22Rv1 (cell line): Measurements from ENCODE around the gene RPS6KC1.

Experiments
- H3K27ac ChIP-seq: fragments of 450-650 bp; 2 replicates; pipeline ENCODE4 v1.5.1; 2017
- ZFX ChIP-seq: fragments of 450-650 bp; IDR thresholded peaks from 2 replicates; pipeline ENCODE4 v1.6.1; 2017; ENCODE audit warnings: antibody characterized with exemption, borderline replicate concordance
- TF ChIP-seq, protein P1 (sequence below): fragments of 450-650 bp; IDR thresholded peaks from 2 replicates; pipeline ENCODE4 v1.5.1; 2017; ENCODE audit warnings: mild to moderate bottlenecking

Gene RPS6KC1

DNA sequence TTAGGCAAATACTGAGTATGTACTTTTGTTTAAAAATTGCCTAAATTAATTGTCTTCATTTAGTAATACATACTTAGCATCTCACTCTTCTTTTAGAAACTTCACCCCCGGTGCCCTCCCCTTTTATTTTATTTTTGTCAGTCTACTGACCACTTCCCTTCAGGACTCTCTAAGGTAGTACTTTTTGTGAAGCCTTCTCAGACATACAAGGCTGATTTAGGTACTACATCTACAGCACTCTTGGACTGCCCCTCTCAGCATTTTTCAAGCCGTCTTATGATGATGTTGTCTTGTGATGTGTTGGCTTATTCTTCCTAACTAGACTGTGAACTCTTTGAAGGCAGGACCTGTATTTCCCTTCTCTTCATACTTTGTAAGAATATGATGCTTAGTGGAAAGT, 24.7 kb downstream of the RPS6KC1 start:
- no peak for TF ChIP-seq ZFX
- TF ChIP-seq, protein P1, sequence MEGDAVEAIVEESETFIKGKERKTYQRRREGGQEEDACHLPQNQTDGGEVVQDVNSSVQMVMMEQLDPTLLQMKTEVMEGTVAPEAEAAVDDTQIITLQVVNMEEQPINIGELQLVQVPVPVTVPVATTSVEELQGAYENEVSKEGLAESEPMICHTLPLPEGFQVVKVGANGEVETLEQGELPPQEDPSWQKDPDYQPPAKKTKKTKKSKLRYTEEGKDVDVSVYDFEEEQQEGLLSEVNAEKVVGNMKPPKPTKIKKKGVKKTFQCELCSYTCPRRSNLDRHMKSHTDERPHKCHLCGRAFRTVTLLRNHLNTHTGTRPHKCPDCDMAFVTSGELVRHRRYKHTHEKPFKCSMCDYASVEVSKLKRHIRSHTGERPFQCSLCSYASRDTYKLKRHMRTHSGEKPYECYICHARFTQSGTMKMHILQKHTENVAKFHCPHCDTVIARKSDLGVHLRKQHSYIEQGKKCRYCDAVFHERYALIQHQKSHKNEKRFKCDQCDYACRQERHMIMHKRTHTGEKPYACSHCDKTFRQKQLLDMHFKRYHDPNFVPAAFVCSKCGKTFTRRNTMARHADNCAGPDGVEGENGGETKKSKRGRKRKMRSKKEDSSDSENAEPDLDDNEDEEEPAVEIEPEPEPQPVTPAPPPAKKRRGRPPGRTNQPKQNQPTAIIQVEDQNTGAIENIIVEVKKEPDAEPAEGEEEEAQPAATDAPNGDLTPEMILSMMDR = no peak
- no peak overlapping the region for H3K27ac ChIP-seq

DNA sequence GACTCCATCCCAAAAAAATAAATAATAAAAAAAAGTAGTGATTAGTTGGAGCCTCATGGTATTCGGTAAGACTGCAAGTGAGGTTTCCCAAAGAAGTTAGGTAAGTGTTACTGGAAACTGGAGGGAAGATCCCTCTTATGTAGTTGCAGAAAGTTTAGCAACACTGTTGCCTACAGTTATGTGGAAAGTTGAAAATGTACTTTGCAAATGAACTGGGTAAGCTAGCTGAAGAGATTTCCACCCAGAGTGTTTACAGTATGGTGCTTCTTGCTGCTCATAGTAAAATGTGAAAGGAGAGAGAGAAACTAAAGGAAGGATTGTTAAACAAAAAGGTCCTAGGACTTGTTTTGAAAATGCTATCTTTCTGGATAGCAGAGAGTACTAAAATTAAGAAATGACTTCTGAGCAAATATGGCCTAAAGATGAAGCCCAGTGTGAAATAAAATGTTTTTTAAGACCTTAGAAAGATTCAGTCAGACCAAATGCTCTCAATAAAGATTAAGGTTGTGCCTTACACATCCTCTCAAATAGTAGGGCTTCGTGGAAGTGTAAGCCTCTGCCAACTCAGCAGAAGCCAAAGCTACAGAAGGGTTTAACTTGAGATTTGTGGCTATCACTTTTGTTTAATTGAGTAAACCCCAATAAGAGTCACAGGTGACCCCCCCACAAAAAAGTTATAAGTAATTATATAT, 31.5 kb downstream of the RPS6KC1 start:
- H3K27ac ChIP-seq = no peak overlapping the region
- TF ChIP-seq ZFX = no peak
- TF ChIP-seq, protein P1 = no peak

DNA sequence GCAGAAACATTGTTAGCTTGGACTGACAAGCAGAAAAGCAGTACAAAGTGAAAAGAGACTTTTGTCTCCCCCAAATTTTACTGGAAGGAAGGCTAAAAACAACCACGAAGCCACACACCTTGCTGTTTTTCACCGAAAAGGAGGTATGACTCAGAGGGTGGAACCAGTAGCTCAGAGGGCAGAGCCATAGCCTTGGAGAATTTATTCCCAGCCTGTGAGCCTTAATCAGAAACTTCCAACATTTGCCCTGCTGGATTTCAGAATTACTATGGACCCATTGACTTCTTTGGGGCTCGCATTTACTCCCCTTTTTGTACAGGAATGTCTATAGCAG, 32.0 kb downstream of the RPS6KC1 start:
- H3K27ac ChIP-seq = no peak overlapping the region
- TF ChIP-seq ZFX = no peak
- TF ChIP-seq, protein P1 = no peak

DNA sequence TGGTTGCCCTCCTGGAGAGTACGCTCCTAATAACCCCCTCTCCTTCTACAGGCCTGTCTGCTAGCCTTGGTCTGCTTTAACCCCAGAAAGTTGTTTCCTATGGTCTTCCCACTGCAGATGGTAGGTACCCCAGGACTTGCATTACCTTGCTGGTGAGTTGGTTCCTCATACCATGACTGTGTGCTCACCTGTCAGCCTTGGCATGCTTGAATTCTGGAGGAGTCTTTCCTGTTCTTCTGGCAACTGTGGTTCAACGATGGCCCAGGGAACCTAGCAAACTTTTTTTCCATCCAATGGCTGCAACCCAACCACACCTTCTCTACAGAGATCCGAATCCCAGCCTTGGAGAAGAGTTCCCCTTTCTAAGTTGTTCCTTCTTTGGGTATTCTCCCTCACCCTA, 36.9 kb downstream of the RPS6KC1 start:
- no peak for TF ChIP-seq ZFX
- TF ChIP-seq, protein P1 = no peak
- H3K27ac ChIP-seq = no peak overlapping the region

DNA sequence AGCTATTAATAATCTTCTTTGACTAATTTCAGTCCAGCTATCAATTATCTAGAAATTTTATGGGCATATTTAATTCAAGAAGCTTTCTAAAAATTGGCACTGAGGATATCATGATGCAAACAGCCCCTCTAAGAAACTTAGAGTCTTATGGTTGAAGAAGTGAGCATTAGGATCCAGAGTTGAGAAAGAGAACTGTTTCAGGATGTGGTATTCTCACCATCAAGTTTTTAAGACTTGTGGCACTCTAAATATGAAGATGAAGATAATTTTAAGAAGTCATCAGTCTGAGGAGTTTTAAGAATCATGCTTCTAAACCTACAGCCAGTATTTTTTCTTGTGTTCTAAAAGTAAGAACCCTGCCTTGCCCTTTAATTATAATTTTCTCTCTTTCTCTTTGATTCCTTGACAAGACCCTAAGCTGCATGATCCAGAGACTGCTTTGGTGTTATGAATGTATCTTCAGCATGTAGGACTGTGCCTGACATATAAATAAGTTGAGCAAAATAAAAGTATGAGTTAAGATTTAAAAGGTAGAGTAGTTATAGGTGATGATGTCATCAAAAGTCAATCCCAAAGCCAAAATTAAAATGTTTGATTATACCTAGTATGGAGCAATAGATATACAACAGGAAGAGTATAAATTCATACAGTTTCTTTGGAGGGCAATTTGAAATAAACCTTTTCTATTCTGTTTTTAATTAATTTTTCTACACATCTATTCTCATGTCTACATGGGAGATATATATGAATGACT, 39.1 kb downstream of the RPS6KC1 start:
- TF ChIP-seq, protein P1 = no peak
- TF ChIP-seq ZFX = no peak
- H3K27ac ChIP-seq = no peak overlapping the region

DNA sequence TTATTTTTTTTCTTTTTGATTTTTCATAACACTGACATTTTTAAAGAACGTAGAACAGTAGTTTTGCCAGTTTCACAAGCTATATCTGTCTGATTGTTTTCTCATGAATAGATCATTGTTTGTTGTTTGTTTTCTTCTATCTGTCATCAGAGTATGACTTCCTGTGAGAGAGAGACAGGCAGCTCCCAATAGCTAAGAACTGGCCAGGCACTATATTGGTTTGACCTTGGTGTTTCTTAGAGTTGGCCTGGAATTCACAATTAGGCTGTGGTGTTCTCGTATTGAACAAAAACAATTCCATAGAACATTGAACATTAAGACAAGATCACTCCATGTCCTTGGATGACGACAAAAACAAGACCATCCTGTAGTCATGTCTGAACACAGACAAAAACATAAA, 43.4 kb downstream of the RPS6KC1 start:
- peak overlapping the region; percentile 31 for H3K27ac ChIP-seq
- no peak for TF ChIP-seq ZFX

DNA sequence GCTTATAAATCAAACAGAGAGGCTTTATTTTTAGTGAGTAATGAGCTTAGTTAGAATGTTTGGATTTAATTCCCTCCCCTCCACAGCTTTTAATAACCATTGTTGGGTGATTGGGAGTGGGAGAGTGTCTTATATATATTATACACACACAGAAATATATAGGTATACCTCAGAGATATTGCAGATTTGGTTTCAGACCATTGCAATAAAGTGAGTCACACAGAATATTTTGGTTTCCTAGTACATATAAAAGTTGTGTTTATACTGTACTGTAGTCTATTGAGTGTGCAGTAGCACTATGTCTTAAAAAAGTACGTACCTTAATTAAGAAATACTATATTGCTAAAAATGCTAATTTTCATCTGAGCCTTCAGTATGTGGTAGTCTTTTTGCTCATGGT, 44.4 kb downstream of the RPS6KC1 start:
- H3K27ac ChIP-seq = no peak overlapping the region
- no peak for TF ChIP-seq ZFX
- TF ChIP-seq, protein P1 = no peak
